ENCODE measurements around the gene THPO.

Gene THPO

GRCh38 chr3:184391266-184391665, 13.3 kb upstream of the THPO start:
- TF ChIP-seq, protein P1, sequence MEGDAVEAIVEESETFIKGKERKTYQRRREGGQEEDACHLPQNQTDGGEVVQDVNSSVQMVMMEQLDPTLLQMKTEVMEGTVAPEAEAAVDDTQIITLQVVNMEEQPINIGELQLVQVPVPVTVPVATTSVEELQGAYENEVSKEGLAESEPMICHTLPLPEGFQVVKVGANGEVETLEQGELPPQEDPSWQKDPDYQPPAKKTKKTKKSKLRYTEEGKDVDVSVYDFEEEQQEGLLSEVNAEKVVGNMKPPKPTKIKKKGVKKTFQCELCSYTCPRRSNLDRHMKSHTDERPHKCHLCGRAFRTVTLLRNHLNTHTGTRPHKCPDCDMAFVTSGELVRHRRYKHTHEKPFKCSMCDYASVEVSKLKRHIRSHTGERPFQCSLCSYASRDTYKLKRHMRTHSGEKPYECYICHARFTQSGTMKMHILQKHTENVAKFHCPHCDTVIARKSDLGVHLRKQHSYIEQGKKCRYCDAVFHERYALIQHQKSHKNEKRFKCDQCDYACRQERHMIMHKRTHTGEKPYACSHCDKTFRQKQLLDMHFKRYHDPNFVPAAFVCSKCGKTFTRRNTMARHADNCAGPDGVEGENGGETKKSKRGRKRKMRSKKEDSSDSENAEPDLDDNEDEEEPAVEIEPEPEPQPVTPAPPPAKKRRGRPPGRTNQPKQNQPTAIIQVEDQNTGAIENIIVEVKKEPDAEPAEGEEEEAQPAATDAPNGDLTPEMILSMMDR (conservative IDR thresholded peaks at IDR 0.05; ENCODE audit: control insufficient read depth, insufficient read depth, low read depth, low read length), result no peak
- peak; percentile 12 for DNase-seq (ENCODE audit: low read depth)
- no peak overlapping the region for H3K4me3 ChIP-seq (ENCODE audit: control insufficient read depth, low read depth, low read length)

DNA sequence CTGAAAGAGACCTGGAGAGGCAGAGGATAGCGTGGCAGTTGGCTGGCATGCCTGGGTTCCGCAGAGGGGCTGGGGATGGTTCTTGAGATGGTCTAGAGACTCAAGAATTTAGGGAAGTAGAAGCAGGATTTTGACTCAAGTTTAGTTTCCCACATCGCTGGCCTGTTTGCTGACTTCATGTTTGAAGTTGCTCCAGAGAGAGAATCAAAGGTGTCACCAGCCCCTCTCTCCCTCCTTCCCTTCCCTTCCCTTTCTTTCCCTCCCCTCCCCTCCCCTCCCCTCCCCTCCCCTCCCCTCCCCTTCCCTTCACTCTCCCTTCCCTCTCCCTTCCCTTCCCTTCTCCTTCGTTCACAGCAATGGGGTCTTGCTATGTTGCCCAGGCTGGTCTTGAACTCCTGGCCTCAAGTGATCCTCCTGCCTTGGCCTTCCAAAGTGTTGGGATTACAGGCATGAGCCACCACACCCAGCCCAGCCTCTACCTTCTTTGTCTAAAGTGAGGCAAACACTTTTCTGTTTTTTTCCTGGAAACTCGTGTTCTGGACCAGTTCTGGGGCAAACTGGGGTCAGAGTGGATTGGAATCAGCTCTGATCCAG, 12.0 kb upstream of the THPO start:
- H3K4me3 ChIP-seq (ENCODE audit: control insufficient read depth, low read depth, low read length), result no peak overlapping the region
- TF ChIP-seq, protein P1 (conservative IDR thresholded peaks at IDR 0.05; ENCODE audit: control insufficient read depth, insufficient read depth, low read depth, low read length), result no peak
- DNase-seq (ENCODE audit: low read depth), result no peak

DNA sequence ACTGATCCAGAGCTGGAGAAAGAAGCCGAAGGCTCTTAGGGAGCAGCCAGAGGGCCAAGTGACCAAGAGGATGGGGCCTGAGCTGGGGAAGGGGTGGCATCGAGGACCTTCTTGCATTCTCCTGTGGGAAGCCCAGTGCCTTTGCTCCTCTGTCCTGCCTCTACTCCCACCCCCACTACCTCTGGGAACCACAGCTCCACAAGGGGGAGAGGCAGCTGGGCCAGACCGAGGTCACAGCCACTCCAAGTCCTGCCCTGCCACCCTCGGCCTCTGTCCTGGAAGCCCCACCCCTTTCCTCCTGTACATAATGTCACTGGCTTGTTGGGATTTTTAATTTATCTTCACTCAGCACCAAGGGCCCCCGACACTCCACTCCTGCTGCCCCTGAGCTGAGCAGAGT, 11.4 kb upstream of the THPO start:
- DNase-seq (ENCODE audit: low read depth), result no peak
- no peak overlapping the region for H3K4me3 ChIP-seq (ENCODE audit: control insufficient read depth, low read depth, low read length)
- TF ChIP-seq, protein P1 (conservative IDR thresholded peaks at IDR 0.05; ENCODE audit: control insufficient read depth, insufficient read depth, low read depth, low read length), result no peak

DNA sequence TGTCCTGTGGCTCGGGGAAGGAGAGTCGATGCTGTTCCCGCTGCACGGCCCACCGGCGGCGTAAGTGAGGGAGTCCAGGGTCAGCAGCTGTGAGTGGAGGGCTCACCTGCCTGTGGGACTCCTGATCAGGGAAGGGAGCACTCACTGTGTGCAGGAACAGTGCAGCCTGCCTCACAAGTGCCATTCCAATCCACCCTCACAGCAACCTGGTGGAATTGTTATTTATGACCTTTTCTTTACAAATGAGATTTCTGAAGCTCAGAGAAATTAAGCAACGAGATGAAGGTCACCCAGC, 10.9 kb upstream of the THPO start:
- TF ChIP-seq, protein P1 (conservative IDR thresholded peaks at IDR 0.05; ENCODE audit: control insufficient read depth, insufficient read depth, low read depth, low read length), result no peak
- DNase-seq (ENCODE audit: low read depth), result no peak
- no peak overlapping the region for H3K4me3 ChIP-seq (ENCODE audit: control insufficient read depth, low read depth, low read length)

- no peak overlapping the region for H3K4me3 ChIP-seq (ENCODE audit: control insufficient read depth, low read depth, low read length)
- TF ChIP-seq, protein P1 (conservative IDR thresholded peaks at IDR 0.05; ENCODE audit: control insufficient read depth, insufficient read depth, low read depth, low read length), result no peak
- no peak for DNase-seq (ENCODE audit: low read depth)
Observed at GRCh38 chr3:184388164-184388935, 10.3 kb upstream of the THPO start.

GRCh38 chr3:184387174-184387714, 9.2 kb upstream of the THPO start:
- no peak overlapping the region for H3K4me3 ChIP-seq (ENCODE audit: control insufficient read depth, low read depth, low read length)
- no peak for DNase-seq (ENCODE audit: low read depth)
- TF ChIP-seq, protein P1 (conservative IDR thresholded peaks at IDR 0.05; ENCODE audit: control insufficient read depth, insufficient read depth, low read depth, low read length), result no peak
